DOHH2 (cell line): ENCODE measurements around the gene ZNF30.

ENCODE experiments used
- H3F3A ChIP-seq: fragments of 200-600 bp; sonication (generic), shearing (Covaris generic); 2 replicates; pipeline ENCODE4 v1.6.0; 2016; ENCODE audit warnings: antibody characterized with exemption, mild to moderate bottlenecking; ENCODE audit not compliant: control insufficient read depth, insufficient read depth
- H3K27ac ChIP-seq: fragments of 200-600 bp; sonication (generic); 2 replicates; pipeline ENCODE4 v1.5.1; 2014; ENCODE audit warnings: low read depth, mild to moderate bottlenecking, low read length, moderate library complexity
- H3K27me3 ChIP-seq: fragments of 200-600 bp; sonication (generic); 2 replicates; pipeline ENCODE4 v1.6.1; 2014; ENCODE audit warnings: mild to moderate bottlenecking, low read length, mixed read lengths; ENCODE audit not compliant: control insufficient read depth
- H3K36me3 ChIP-seq: fragments of 200-600 bp; sonication (generic); 2 replicates; pipeline ENCODE4 v1.6.1; 2014; ENCODE audit warnings: mild to moderate bottlenecking, low read length, moderate library complexity, mixed read lengths; ENCODE audit not compliant: control insufficient read depth
- H3K4me1 ChIP-seq: fragments of 200-600 bp; sonication (generic); 2 replicates; pipeline ENCODE4 v1.6.1; 2014; ENCODE audit warnings: mild to moderate bottlenecking, low read length, mixed read lengths; ENCODE audit not compliant: control insufficient read depth
- H3K4me2 ChIP-seq: fragments of 200-600 bp; sonication (generic); 2 replicates; pipeline ENCODE4 v1.6.0; 2014; ENCODE audit warnings: mild to moderate bottlenecking, low read length, moderate library complexity
- H3K4me3 ChIP-seq: fragments of 200-600 bp; sonication (generic); 2 replicates; pipeline ENCODE4 v1.5.1; 2014; ENCODE audit warnings: mild to moderate bottlenecking, low read length, mixed read lengths
- H3K79me2 ChIP-seq: fragments of 200-600 bp; sonication (generic); 2 replicates; pipeline ENCODE4 v1.6.1; 2014; ENCODE audit warnings: mild to moderate bottlenecking, low read length, mixed read lengths; ENCODE audit not compliant: control insufficient read depth
- H3K9me2 ChIP-seq: fragments of 200-600 bp; sonication (generic); replicated peaks from 2 replicates; pipeline ENCODE4 v1.6.1; 2014; ENCODE audit warnings: mild to moderate bottlenecking, low read length, mixed read lengths; ENCODE audit not compliant: control insufficient read depth
- H3K9me3 ChIP-seq: fragments of 200-600 bp; sonication (generic); 2 replicates; pipeline ENCODE4 v1.6.1; 2014; ENCODE audit warnings: antibody characterized with exemption, low read length, mixed read lengths; ENCODE audit not compliant: control insufficient read depth, insufficient read depth
- H4K20me1 ChIP-seq: fragments of 200-600 bp; sonication (generic); 2 replicates; pipeline ENCODE4 v1.6.0; 2014; ENCODE audit warnings: low read depth, mild to moderate bottlenecking, antibody characterized with exemption, low read length, moderate library complexity; ENCODE audit not compliant: control insufficient read depth, insufficient read depth
- EZH2phosphoT487 ChIP-seq: fragments of 200-600 bp; sonication (generic); IDR thresholded peaks from 2 replicates; pipeline ENCODE4 v1.6.1; 2017; ENCODE audit warnings: borderline replicate concordance, mild to moderate bottlenecking, antibody characterized with exemption, low read length, moderate library complexity, mixed read lengths
- TF ChIP-seq, protein P1 (sequence below): fragments of 200-600 bp; sonication (generic); IDR thresholded peaks from one replicate; pipeline ENCODE4 v1.5.1; 2014; ENCODE audit warnings: antibody characterized with exemption, mild to moderate bottlenecking, low read depth, low read length; ENCODE audit not compliant: poor library complexity, severe bottlenecking

The ZNF30 gene

DNA sequence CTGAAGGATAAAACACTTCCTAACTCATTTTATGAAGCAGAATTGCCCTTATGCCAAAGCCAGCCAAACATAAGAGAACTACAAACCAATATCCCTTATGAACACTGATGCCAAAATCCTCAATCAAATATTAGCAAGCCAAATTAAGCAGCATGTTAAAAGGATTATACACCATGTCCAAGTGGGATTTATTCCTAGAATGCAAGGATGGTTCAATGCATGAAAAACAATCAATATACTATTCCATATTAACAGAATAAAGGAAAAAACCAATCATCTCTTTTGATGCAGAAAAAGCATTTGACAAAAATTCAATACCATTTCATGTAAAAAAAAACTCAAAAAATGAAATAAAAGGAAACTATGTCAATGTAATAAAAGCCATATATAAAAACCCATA is 26.4 kb downstream of the ZNF30 start:
- Histone ChIP-seq H3K9me2 (no peaks in the 10 kb centered on the region), H3F3A (no peaks in the 10 kb centered on the region), H4K20me1 (no peaks in the 10 kb centered on the region), H3K79me2 (no peaks in the 10 kb centered on the region), H3K4me1 (no peaks in the 10 kb centered on the region), H3K4me2 (no peak overlapping the region), H3K36me3 (peaks cover 19% of the 10 kb centered on the region), H3K27me3 (no peaks in the 10 kb centered on the region), H3K9me3 (peaks cover 30% of the 10 kb centered on the region), H3K27ac (no peak overlapping the region), H3K4me3 (no peak overlapping the region)
- TF ChIP-seq, protein P1, sequence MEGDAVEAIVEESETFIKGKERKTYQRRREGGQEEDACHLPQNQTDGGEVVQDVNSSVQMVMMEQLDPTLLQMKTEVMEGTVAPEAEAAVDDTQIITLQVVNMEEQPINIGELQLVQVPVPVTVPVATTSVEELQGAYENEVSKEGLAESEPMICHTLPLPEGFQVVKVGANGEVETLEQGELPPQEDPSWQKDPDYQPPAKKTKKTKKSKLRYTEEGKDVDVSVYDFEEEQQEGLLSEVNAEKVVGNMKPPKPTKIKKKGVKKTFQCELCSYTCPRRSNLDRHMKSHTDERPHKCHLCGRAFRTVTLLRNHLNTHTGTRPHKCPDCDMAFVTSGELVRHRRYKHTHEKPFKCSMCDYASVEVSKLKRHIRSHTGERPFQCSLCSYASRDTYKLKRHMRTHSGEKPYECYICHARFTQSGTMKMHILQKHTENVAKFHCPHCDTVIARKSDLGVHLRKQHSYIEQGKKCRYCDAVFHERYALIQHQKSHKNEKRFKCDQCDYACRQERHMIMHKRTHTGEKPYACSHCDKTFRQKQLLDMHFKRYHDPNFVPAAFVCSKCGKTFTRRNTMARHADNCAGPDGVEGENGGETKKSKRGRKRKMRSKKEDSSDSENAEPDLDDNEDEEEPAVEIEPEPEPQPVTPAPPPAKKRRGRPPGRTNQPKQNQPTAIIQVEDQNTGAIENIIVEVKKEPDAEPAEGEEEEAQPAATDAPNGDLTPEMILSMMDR = no peak
- no peak for TF ChIP-seq EZH2phosphoT487

GRCh38 chr19:34957830-34958751 is 31.4 kb downstream of the ZNF30 start:
- Histone ChIP-seq H4K20me1 (no peaks in the 10 kb centered on the region), H3K79me2 (peaks cover 23% of the 10 kb centered on the region), H3K27ac (no peak overlapping the region), H3K4me2 (no peak overlapping the region), H3K27me3 (no peaks in the 10 kb centered on the region), H3K36me3 (peaks cover 54% of the 10 kb centered on the region), H3K4me3 (no peak overlapping the region), H3K4me1 (peaks cover 15% of the 10 kb centered on the region), H3K9me2 (no peaks in the 10 kb centered on the region), H3F3A (peaks cover 2% of the 10 kb centered on the region; the same call in 1 of the 2 replicates), H3K9me3 (peaks cover 57% of the 10 kb centered on the region)
- TF ChIP-seq EZH2phosphoT487 = no peak
- TF ChIP-seq, protein P1 = no peak

DNA sequence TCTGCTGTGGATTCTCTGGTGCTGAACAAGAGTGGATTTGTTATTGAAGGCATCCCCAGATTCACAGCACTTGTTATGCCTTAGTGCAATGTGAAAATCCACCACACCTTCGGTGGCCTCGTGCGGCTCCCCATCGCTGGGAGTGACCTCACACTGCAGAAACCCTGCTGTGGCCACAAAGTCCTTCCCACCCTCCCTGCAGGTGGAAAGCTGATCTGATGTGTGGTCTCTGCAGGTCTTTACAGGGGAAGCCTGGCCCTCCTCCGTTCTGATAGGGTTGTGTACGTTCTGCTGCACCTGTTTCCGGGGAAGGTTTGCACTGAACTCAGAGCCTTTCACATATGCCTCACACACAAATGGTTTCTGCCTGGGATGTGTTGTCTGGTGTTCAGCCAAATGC is 32.3 kb downstream of the ZNF30 start:
- Histone ChIP-seq H3F3A (peaks cover 2% of the 10 kb centered on the region; the same call in 1 of the 2 replicates), H3K4me2 (no peak overlapping the region), H3K27ac (no peak overlapping the region), H3K36me3 (peaks cover 54% of the 10 kb centered on the region), H3K4me1 (peaks cover 17% of the 10 kb centered on the region), H3K27me3 (no peaks in the 10 kb centered on the region), H3K79me2 (peaks cover 28% of the 10 kb centered on the region), H3K9me3 (peaks cover 48% of the 10 kb centered on the region), H4K20me1 (no peaks in the 10 kb centered on the region), H3K4me3 (no peak overlapping the region), H3K9me2 (no peaks in the 10 kb centered on the region)
- no peak for TF ChIP-seq EZH2phosphoT487
- TF ChIP-seq, protein P1 = no peak
